HG03280 (cell line): ENCODE measurements around the gene PRDM15.

Experiments
- ATAC-seq: cut with Tn5 transposase; IDR thresholded peaks from one replicate; pipeline ENCODE4 v1.9.1; 2021; ENCODE audit warnings: mild to moderate bottlenecking, moderate library complexity; ENCODE audit not compliant: unreplicated experiment

PRDM15 gene, protein sequence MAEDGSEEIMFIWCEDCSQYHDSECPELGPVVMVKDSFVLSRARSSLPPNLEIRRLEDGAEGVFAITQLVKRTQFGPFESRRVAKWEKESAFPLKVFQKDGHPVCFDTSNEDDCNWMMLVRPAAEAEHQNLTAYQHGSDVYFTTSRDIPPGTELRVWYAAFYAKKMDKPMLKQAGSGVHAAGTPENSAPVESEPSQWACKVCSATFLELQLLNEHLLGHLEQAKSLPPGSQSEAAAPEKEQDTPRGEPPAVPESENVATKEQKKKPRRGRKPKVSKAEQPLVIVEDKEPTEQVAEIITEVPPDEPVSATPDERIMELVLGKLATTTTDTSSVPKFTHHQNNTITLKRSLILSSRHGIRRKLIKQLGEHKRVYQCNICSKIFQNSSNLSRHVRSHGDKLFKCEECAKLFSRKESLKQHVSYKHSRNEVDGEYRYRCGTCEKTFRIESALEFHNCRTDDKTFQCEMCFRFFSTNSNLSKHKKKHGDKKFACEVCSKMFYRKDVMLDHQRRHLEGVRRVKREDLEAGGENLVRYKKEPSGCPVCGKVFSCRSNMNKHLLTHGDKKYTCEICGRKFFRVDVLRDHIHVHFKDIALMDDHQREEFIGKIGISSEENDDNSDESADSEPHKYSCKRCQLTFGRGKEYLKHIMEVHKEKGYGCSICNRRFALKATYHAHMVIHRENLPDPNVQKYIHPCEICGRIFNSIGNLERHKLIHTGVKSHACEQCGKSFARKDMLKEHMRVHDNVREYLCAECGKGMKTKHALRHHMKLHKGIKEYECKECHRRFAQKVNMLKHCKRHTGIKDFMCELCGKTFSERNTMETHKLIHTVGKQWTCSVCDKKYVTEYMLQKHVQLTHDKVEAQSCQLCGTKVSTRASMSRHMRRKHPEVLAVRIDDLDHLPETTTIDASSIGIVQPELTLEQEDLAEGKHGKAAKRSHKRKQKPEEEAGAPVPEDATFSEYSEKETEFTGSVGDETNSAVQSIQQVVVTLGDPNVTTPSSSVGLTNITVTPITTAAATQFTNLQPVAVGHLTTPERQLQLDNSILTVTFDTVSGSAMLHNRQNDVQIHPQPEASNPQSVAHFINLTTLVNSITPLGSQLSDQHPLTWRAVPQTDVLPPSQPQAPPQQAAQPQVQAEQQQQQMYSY

DNA sequence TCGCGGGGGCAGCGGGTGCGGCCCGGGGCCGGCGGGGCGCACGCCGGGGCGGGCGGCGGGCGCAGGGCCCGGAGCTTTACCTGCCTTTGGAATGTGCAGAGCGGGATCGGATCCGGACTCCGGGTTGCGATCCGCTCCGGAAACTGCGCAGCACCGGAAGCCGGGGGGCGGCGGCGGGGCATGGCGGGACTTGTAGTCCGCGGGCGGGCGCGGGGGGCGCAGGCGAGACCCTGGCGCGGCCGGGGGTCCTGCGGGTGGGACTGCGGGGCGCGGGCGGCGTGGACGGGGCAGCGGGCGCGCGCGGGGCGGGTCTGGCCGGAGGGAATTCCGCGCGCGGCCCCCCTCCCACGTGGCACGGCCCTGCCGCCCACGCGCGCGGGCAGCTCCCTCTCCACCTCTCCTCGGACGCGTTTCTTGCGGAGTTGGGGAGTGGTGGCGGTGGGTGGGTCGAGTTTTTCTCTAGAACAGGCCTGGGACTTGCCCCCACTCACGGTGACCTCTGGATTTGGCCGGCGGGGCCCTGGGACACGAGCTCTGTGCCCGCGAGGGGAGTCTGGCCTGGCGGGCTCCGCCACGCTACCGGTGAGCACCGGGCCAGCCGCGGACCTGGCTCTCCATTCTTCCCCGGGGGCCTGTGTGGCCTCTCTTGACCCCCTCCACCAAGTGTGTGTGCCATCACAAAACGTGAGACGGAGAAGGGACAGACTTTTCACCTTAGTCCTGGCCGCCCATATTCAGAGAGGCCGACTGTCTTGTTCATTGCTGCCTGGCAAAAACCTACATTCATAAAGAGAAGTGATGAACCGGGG, at the start of gene PRDM15:
TSS of gene PRDM15 (minus strand) at position 155 of the 809 bp plus-strand sequence. CDS start 18,981 bp downstream, outside the sequence.
- ATAC-seq: peak; percentile 58

DNA sequence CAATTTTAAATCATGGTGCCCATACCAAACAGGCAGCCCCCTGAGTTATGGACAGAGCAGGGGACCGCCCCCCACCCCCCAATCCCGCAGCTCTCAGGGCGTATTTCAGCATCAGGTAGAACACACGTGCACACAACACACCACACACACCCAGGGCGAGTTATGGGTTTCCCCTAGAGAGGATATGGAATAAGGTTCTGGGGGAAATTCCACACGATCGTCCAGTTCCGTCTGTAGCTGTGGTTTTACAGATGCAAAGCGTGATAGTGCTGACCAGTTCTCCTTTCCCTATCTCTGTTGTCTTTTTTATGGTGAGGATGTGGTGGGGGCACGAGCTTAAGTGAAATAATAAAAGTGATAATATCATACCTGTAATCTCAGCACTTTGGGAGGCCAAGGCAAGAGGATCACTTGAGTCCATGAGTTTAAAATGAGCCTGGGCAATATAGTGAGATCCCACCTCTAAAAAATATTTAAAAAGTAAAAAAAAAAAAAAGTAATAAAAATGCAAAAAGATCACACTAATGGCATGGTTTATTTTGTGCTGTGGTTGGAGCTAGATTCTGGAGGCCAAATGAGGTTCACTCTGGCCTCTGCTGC, 49.6 kb upstream of the PRDM15 start:
- no peak for ATAC-seq

DNA sequence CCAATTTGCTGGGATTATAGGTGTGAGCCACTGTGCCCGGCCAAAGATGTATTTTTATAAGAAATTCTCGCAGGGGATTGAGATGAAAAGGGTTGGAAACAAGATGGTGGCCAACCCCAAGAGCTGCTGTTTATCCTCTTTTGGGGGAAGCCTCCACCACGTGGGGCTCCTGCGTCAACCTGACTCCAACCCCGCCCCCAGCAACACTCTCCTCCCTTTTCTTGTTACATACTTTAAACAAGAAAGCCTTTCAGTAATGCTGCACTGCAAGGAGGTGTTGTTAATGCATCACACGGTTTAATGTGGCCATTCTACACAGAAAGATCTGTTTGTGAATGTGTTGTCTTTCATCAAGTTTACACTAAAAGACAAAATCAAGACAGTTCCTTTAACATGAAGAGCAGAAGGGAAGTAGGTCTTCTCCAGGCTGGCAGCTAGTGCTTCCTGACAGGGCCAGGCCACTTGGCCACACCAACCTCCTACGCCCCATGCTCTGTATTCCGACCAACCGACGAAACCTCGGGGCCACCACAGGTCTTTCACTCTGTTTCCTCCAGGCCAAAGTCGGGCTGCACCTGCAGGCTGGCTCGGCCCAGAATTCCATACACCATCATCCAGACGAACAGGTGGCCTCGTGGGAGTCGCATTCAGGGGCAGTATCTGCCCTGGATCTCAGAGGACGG, 48.7 kb upstream of the PRDM15 start:
- ATAC-seq: no peak

DNA sequence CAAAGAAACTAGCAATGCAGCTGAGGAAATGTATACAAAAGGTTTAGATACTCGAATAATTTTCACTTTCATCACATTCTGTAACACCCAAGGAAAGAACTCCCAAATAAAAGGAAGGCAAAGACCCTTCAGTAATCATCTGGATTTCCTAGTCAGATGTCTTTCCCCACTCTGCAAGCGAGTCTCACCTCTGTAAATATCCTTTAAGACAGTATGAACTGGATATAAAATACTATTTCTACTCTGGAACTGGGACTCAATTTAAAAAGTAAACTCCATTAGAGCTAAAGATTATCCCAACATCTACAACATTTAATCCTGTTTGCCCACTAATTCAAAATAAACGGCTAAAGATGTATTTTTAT, 47.6 kb upstream of the PRDM15 start:
- ATAC-seq: no peak

DNA sequence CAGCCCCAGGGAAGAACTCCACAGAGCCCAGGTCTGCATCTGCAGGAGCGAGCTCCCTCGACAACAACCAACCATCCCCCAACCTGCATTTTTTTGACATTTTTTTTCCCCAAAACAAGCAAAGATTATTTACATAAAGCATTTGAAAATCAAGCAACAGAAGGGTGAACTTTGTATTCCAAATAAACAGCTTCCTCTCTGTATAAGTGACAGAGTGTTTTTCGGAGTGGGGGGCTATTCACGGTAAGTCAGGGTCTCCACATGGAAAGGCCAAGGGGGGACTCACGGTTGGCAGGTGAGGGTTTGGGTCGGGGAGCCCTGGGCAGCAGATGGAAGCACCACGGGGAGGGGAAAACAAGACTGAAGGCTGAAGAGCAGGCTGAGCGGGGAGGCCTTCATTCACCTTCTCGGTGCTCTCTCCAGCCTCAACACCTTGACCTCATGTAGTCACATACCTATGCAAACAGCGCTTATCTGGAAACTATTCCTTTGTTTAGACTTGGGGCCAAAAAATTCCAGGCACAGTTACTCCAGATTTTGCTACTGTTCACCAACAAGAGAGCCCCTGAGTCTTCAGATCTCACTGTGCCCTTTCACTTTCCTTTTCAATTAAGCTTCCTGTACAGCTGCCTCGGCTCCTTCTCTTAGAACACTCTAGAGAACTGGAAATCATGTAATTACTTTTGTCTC, 47.1 kb upstream of the PRDM15 start:
- ATAC-seq: peak; percentile 54

DNA sequence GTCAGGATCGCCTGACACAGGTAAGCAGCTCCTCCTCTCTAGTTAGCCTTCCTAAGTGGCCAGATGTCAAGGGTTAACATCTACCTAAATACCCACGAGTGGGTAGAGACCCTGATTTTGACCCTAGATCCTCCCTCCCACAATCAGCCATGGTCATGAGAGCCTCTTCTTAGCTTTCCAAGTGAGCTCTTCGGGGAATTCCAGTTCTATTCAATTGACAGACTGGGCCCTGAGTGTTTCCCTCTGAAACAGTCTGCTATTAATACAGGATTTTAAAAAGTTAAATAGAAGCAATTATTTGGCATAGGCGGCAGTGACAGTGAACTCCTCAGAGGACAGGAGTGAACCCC, 46.6 kb upstream of the PRDM15 start:
- no peak for ATAC-seq

DNA sequence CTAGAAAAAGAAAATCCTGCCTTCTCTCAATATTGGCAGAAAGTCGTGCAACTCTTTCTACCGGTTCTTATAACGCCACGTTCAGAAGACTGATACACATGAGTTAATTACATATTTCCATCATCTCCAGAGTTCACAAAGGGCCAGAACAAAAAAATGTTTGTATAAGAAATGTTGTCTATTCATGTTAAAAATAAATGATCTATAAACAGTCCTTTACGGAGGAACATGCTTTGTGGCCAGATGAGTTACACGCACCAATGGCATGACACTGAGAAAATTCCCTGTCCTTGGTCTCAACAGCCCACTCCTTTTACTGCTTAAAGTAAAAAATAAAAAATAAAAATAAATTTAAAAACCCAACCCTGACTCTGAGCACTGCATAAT, 45.2 kb upstream of the PRDM15 start:
- no peak for ATAC-seq

DNA sequence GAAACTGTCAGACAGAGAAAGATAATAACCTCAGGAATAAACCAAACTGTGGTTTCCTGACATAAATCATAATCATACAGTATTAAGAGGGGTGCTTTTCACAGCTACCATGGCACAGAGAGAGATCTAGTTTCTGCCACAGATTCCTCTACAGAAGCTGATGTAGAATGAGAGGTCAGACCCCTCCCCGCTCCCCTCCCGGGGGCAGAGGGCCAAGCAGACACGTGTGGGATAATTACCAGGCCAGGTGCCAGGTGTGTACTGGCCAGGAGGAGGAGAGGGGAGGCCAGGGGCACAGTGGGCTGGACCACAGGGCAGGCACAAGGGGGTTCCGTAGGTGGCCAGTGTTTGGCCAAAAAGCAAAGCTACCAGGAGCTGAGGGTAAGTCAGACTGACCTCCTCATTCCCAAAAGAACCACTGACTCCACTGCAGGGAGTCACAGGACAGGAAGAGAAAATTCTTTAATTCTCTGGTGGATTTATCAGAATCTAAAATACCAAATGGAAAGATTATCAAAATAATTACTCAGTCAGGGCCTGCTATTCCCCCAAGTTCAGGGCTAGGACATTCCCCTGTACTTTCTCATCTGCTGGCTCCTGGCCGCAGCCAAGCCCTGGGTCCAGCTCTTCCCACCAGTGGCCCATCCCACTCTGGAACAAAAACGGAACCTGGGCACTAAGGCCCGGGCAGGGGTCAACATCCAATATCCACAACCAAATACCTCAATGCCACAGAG, 44.7 kb upstream of the PRDM15 start:
- ATAC-seq: no peak

DNA sequence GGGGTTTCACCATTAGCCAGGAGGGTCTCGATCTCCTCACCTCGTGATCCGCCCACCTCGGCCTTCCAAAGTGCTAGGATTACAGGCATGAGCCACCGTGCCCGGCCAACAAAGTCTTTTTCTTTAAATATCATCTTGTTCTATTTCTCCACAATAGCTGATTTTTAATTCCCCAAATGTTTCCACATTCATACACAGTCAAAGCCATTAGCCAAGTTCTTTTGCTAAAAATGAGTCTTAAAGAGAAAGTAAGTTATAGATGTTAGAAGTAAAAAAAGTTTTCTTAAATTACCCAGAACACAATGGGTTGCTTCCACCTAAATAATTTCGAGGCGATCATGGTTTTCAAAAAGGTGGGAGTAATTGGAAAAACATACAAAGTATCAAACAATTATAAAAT, 44.0 kb upstream of the PRDM15 start:
- ATAC-seq: no peak

DNA sequence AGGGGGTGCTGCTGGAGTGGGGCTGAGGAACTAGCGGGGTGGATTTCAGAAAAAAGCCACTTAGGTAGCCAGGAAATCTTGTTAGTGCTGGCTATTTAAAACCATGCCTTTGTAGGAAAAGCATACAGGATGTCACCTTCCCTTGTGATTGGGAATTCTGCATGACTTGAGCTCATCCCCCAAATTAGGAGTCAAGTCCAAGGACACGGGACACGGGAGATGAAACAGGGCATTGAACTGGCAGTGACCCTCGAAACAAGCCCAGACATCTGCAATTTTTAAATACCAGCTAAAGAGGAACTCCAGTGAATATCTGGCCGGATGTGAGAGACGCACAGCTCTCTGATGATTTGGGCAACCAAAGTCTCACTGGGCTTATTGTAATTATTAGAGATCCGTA, 41.9 kb upstream of the PRDM15 start:
- ATAC-seq: no peak

DNA sequence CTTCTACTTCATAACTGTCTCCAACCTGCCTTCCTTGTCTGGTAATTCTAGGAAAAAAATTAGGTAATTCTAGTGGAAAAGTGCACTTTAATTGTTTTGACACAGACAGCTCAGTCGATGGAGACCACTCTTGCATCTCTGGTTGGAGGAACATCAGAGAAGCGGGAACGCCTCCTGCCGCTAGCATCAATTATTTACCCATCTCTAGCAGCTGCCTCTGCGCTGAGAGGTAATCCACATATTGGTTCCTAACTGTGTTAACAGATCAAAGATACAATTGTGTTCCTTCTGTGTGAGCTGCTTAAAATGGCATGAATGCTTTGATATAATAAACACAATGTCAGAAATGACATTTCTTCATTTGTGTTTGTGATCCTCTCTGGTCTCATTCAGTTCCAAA, 41.3 kb upstream of the PRDM15 start:
- no peak for ATAC-seq

DNA sequence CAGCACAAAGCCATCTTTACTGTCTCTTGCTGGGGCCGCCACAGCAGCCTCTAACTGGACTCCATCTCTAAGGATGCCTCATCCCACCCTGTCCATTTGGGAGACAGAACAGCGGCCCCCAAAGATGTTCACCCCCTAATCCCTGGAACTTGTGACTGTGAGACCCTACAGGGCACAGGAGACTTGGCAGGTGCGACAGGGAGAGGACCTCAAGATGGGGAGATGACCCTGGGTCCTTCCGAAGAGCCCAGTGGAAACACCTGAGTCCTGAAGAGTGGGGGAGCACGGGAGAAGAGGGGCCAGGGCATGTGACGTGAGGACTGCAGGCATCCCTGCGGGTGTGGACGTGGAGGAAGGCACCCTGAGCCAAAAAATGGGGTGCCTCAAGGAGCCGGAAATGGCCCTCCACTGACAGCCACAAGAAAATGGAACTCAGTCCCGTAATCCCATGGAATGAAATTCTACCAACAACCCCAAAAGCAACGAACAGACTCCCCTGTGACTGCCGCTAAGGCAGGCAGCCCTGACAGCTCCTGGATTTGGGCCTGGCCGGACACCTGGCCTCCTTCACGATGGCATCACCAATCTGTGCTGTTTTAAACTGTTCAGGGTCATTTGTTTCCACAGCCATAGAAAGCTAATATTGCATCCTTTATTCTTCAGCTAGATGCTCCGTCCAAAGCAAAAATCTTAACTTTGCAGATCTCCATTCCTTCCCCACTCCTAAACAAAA, 40.7 kb upstream of the PRDM15 start:
- no peak for ATAC-seq

DNA sequence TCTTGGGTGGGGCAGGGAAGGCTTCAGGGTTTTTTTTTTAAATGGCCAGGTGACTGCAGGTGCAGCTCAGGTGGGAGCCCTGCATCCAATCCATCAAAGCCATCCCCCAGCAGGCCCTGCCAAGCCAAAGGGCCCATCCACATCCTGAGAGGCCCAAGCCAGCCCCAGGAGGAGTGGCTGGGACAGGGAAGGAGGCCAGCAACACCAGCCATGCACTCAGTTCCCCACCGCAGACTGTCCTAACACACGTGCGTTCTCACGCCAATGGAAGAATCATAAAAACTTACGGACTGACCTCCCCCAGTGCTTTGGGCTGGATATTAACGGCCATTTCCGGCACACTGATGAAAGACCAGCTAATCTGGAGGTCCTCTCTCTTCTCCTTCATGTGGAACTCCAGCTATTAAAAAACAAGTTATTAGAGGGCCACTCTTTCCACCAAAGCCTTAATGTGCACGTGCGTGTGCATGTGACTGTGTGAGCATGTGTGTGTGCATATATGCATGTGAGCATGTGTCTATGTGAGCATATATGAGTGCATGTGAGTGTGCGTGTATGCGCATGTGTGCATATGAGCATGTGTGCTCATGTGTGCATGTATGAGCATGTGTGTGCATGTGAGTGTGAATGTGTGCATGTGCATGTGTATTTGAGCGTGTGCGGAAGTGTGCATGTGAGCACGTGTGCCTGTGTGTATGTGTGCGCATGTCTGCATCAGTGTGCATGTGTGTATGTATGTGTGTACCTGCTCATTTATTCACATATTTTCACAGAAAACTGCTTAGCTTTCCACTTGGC, 39.6 kb upstream of the PRDM15 start:
- ATAC-seq: no peak

DNA sequence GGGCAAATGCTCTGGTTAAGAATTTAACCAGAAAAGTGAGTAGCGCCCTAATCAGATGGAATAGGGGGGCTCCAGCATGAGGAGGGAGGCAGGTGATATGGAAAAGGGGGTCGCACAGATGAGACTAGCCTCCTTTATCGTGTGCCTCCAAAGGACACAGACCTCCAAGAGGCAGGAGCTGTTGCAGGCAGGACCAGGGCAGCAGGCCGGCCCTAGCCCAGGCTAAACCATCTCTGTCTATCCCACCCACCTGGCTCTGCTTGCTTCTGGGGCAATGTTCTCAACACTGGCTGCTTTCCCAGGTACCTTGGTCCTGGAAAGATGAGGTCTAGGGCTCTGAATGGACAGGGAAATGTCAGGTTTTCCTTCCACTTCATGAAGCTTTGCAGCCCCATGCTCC, 38.4 kb upstream of the PRDM15 start:
- no peak for ATAC-seq

DNA sequence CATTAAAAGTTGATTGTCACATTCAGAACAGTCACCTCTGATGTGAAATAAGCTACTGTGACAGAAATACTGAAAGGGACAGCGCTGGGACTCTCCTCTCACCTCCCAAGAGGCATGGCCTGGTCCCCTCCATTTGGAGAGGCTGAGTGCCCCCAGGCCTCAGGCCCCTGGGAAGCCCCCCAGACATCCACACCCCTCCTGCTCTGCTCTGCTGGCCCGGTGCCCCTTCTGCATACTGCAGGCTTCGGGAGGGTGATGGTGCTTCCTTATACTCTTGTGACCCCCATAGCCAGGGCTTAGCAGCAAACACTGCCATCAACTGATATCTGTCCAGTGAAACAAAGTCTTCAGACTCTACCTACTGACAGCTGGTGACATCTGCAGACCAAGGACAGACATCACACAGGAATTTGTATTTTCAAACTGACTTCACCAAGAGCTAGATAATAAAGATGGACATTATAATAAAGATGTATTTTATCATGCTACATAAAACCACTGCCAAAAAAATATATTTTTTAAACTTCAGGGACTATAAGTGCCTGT, 37.8 kb upstream of the PRDM15 start:
- ATAC-seq: no peak

DNA sequence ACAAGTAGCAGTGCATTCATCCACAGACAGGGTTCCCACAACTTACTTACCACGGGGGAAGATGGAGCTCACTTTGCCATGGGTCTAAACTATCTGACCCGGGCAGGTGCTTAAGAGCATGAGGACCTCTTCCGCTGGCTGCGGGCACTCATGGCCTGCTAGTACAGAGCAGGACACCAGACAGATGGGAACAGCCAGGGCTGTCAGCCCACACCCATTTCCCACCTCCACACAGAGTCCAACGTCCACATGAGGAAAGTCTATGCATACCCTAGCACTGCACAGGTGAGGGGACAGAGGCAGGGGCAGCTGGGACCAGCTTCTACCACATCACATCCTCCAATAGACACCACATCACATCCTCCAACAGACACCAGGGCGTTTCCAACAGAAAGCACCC, 35.8 kb upstream of the PRDM15 start:
- ATAC-seq: no peak

DNA sequence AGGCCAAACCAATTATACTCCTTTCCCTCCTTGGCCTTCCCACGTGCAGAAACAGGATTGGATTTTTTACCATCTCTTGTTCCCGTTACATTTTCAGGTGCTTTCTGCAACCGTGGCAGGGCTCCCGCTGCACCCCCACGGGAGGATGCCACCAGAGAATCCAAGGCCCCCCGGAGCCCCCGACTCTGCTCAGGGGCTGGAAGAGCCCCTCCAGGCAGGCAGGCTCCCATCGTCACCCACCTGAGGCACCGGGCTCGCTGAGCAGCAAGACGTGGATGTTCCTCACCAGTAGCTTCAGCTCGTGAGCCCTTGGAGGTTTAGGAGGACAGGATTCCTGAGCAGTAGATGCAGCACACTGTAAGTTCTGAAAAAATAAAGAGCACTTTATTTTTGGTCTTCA, 35.2 kb upstream of the PRDM15 start:
- no peak for ATAC-seq
